ENCODE data around the gene VDAC1.

DNA sequence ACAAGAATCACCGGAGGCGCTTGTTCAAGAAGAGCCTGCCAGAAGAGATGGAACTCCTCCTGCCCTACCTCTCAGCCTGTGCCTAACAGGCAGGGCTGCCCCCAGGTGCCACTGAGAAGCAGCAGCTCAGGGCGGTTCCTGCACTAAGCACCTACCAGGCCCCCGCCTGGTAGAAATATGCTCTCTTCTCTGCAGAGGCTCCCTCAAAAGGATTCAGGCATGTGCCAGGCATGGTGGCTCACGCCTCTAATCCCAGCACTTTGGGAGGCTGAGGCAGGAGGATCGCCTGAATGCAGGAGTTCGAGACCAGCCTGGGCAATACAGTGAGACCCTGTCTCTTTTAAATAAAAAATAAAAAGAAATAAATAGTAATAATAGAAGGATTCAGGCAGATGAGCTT is 6.0 kb downstream of the VDAC1 start:
- TF ChIP-seq, protein P1, sequence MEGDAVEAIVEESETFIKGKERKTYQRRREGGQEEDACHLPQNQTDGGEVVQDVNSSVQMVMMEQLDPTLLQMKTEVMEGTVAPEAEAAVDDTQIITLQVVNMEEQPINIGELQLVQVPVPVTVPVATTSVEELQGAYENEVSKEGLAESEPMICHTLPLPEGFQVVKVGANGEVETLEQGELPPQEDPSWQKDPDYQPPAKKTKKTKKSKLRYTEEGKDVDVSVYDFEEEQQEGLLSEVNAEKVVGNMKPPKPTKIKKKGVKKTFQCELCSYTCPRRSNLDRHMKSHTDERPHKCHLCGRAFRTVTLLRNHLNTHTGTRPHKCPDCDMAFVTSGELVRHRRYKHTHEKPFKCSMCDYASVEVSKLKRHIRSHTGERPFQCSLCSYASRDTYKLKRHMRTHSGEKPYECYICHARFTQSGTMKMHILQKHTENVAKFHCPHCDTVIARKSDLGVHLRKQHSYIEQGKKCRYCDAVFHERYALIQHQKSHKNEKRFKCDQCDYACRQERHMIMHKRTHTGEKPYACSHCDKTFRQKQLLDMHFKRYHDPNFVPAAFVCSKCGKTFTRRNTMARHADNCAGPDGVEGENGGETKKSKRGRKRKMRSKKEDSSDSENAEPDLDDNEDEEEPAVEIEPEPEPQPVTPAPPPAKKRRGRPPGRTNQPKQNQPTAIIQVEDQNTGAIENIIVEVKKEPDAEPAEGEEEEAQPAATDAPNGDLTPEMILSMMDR (optimal IDR thresholded peaks at IDR 0.05 in 1 of 3, IDR thresholded peaks at IDR 0.05 in 1 of 3, conservative IDR thresholded peaks at IDR 0.05 in 1 of 3; ENCODE audit: extremely low read depth in 1 of 3, insufficient read depth in 2 of 3, low read length in 3 of 3), result no peak
- no peak for TF ChIP-seq EZH2 (IDR thresholded peaks at IDR 0.05; ENCODE audit: low read length)
